OCI-M2 (cell line): ENCODE data around the gene TMEM43.

Source experiments
- DNase-seq: peaks from one replicate; lab custom pipeline; 2025; ENCODE audit not compliant: unreplicated experiment; lab: John Stamatoyannopoulos, UW

The TMEM43 gene

GRCh38 chr3:14175383-14176037 is 50.7 kb downstream of the TMEM43 start:
- DNase-seq = no peak

GRCh38 chr3:14177580-14178246 is 52.9 kb downstream of the TMEM43 start:
- no peak for DNase-seq

- peak; percentile 69 for DNase-seq
These were observed 53.6 kb downstream of the TMEM43 start, which contains the start of the genes LSM3 and XPC for GRCh38 chr3:14178247-14179113. TSS of gene LSM3 (plus strand) at chr3:14178817. CDS start at chr3:14178861, 44 bp downstream. TSS of gene XPC (minus strand) at chr3:14178601. CDS start at chr3:14178568, 33 bp downstream.

GRCh38 chr3:14179114-14179465 is 54.2 kb downstream of the TMEM43 start:
- DNase-seq = no peak

- DNase-seq = no peak
These were observed 54.9 kb downstream of the TMEM43 start for GRCh38 chr3:14179795-14180194.

GRCh38 chr3:14181253-14181652 is 56.4 kb downstream of the TMEM43 start:
- DNase-seq = no peak

- DNase-seq = no peak
These were observed 58.2 kb downstream of the TMEM43 start for GRCh38 chr3:14183015-14183577.

GRCh38 chr3:14186854-14187458 is 62.1 kb downstream of the TMEM43 start:
- no peak for DNase-seq

GRCh38 chr3:14188041-14188754 is 63.3 kb downstream of the TMEM43 start:
- DNase-seq = no peak
